Neural cell (in vitro differentiated cells): ENCODE results near the gene RBM17. TPM values are rescaled to one million over a fixed set of nuclear protein-coding genes. Genes with fewer than 3 reads are reported as not detected.

ENCODE experiments used
- H2AFZ ChIP-seq: fragments of 200-600, 300-800 bp; sonication (generic), shearing (Covaris generic); 2 replicates; pipeline ENCODE4 v1.6.0; 2014; ENCODE audit warnings: low read depth, mild to moderate bottlenecking, antibody characterized with exemption, low read length, moderate library complexity
- H3F3A ChIP-seq: fragments of 200-600 bp; shearing (Covaris generic); 2 replicates; pipeline ENCODE4 v1.6.1; 2016; ENCODE audit warnings: mild to moderate bottlenecking, moderate library complexity, mixed read lengths, antibody characterized with exemption, low read length; ENCODE audit not compliant: insufficient read depth, poor library complexity, severe bottlenecking
- H3K27ac ChIP-seq: fragments of 200-600, 300-800 bp; sonication (generic), shearing (Covaris generic); 2 replicates; pipeline ENCODE4 v1.5.1; 2014; ENCODE audit warnings: mild to moderate bottlenecking, low read length, moderate library complexity
- H3K27me3 ChIP-seq: fragments of 300-800, 200-600 bp; sonication (generic), shearing (Covaris generic); 2 replicates; pipeline ENCODE4 v1.6.0; 2014; ENCODE audit warnings: mild to moderate bottlenecking, low read depth, low read length, moderate library complexity; ENCODE audit not compliant: insufficient read depth
- H3K36me3 ChIP-seq: fragments of 300-800, 200-600 bp; sonication (generic), shearing (Covaris generic); 2 replicates; pipeline ENCODE4 v1.5.1; 2014; ENCODE audit warnings: mild to moderate bottlenecking, antibody characterized with exemption, low read length, moderate library complexity; ENCODE audit not compliant: insufficient read depth
- H3K4me2 ChIP-seq: fragments of 300-800, 200-600 bp; sonication (generic), shearing (Covaris generic); 2 replicates; pipeline ENCODE4 v1.6.0; 2014; ENCODE audit warnings: mild to moderate bottlenecking, low read length
- H3K4me3 ChIP-seq: fragments of 300-800, 200-600 bp; sonication (generic), shearing (Covaris generic); 2 replicates; pipeline ENCODE4 v1.5.1; 2014; ENCODE audit warnings: mild to moderate bottlenecking, low read length, moderate library complexity
- H3K79me2 ChIP-seq: fragments of 200-600 bp; shearing (Covaris generic); replicated peaks from 2 replicates; pipeline ENCODE4 v1.6.0; 2014; ENCODE audit warnings: mild to moderate bottlenecking, low read length, moderate library complexity; ENCODE audit not compliant: insufficient read depth
- H3K9ac ChIP-seq: fragments of 300-800, 200-600 bp; sonication (generic), shearing (Covaris generic); 2 replicates; pipeline ENCODE4 v1.6.1; 2016; ENCODE audit warnings: mild to moderate bottlenecking, low read length, mixed read lengths
- H3K9me2 ChIP-seq: fragments of 200-600 bp; shearing (Covaris generic); 2 replicates; pipeline ENCODE4 v1.6.1; 2016; ENCODE audit warnings: mild to moderate bottlenecking, low read length, mixed read lengths; ENCODE audit not compliant: insufficient read depth
- H3K9me3 ChIP-seq: fragments of 200-600, 300-800 bp; sonication (generic), shearing (Covaris generic); 2 replicates; pipeline ENCODE4 v1.6.1; 2016; ENCODE audit warnings: mild to moderate bottlenecking, mixed run types, low read length, moderate library complexity, mixed read lengths
- H4K20me1 ChIP-seq: fragments of 200-600 bp; shearing (Covaris generic); 2 replicates; pipeline ENCODE4 v1.6.1; 2016; ENCODE audit warnings: mild to moderate bottlenecking, mixed run types; ENCODE audit not compliant: insufficient read depth
- EP300 ChIP-seq: fragments of 450-650 bp; conservative IDR thresholded peaks from 2 replicates; pipeline ENCODE4 v1.6.1; 2014; ENCODE audit warnings: antibody characterized with exemption, mild to moderate bottlenecking, moderate library complexity; ENCODE audit not compliant: poor library complexity, severe bottlenecking
- EZH2 ChIP-seq: fragments of 200-600, 300-800 bp; shearing (Covaris generic), sonication (generic); IDR thresholded peaks from 2 replicates; pipeline ENCODE4 v1.6.1; 2014; ENCODE audit warnings: antibody characterized with exemption, low read length, borderline replicate concordance, mild to moderate bottlenecking; ENCODE audit not compliant: insufficient read depth, poor library complexity, severe bottlenecking
- MXI1 ChIP-seq: fragments of 450-650 bp; conservative IDR thresholded peaks from 2 replicates; pipeline ENCODE4 v1.6.1; 2014; ENCODE audit warnings: antibody characterized with exemption, mild to moderate bottlenecking; ENCODE audit not compliant: poor library complexity, severe bottlenecking
- POLR2AphosphoS5 ChIP-seq: IDR thresholded peaks from 2 replicates; pipeline ENCODE4 v1.6.1; 2012
- RAD21 ChIP-seq: fragments of 450-650 bp; conservative IDR thresholded peaks from 2 replicates; pipeline ENCODE4 v1.6.1; 2014; ENCODE audit warnings: antibody characterized with exemption, mild to moderate bottlenecking, moderate library complexity
- SMC3 ChIP-seq: fragments of 450-650 bp; conservative IDR thresholded peaks from 2 replicates; pipeline ENCODE4 v1.6.1; 2014; ENCODE audit warnings: antibody characterized with exemption, mild to moderate bottlenecking, moderate library complexity; ENCODE audit not compliant: poor library complexity
- TAF1 ChIP-seq: IDR thresholded peaks from 2 replicates; pipeline ENCODE4 v1.6.1; 2012; ENCODE audit warnings: low read depth
- polyA plus RNA-seq: library from polyadenylated mRNA; depleted of rRNA; stranded (reverse); fragments of >200 nt; gene quantifications from 2 replicates; pipeline ENCODE4 v1.2.3, GENCODE V29; 2014
- TF ChIP-seq, protein P1 (sequence below): IDR thresholded peaks from 2 replicates; pipeline ENCODE4 v1.6.1; 2012; ENCODE audit warnings: borderline replicate concordance
- TF ChIP-seq, protein P2 (sequence below): fragments of 450-650 bp; IDR thresholded peaks from 2 replicates; pipeline ENCODE4 v1.5.1; 2014; ENCODE audit warnings: antibody characterized with exemption, mild to moderate bottlenecking, moderate library complexity; ENCODE audit not compliant: poor library complexity, severe bottlenecking

The RBM17 gene
- polyA plus RNA-seq, 1 donor from 2014 or later = 109 TPM

DNA sequence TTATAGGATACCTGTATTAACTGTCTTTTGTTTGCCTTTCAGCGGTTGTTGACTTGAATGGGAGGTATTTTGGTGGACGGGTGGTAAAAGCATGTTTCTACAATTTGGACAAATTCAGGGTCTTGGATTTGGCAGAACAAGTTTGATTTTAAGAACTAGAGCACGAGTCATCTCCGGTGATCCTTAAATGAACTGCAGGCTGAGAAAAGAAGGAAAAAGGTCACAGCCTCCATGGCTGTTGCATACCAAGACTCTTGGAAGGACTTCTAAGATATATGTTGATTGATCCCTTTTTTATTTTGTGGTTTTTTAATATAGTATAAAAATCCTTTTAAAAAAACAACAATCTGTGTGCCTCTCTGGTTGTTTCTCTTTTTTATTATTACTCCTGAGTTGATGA lies 26.6 kb downstream of the RBM17 start:
- no peaks in the 10 kb centered on the region for H3K9me3 ChIP-seq
- H3K9ac ChIP-seq = no peak overlapping the region
- no peaks in the 10 kb centered on the region for H3K27me3 ChIP-seq
- no peaks in the 10 kb centered on the region for H3F3A ChIP-seq
- no peaks in the 10 kb centered on the region for H3K79me2 ChIP-seq
- TF ChIP-seq EZH2 (no peak), SMC3 (no peak), EP300 (no peak)
- no peak overlapping the region for H3K4me3 ChIP-seq
- no peak overlapping the region for H3K27ac ChIP-seq
- no peaks in the 10 kb centered on the region for H3K9me2 ChIP-seq
- no peak overlapping the region for H3K4me2 ChIP-seq
- no peaks in the 10 kb centered on the region for H4K20me1 ChIP-seq
- peaks cover 26% of the 10 kb centered on the region for H3K36me3 ChIP-seq
- no peak overlapping the region for H2AFZ ChIP-seq

DNA sequence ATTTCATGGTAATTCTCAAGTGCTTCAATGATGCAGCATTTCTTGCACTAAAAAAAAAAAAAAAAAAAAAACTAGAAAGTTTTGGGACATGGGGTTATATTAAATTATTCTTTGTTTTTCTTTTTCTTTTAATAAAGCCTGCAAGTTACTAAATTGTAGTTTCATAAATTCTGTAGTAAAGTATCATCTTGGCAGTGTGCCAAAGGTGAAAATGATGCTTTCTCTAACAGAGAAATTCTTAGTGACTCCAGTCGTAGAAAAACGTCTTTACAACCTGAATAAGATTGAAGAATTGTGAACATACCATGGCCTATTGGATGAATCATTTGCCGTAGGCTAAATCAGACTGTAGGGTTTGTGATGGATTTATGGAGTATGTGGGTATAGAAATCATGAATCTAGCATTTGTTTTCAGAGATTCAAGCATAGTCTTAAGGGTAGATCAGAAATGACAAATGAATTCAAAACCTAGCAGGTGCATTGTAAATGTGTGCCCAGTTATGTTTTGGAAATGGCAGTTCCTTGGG lies 27.1 kb downstream of the RBM17 start:
- Histone ChIP-seq H3F3A (no peaks in the 10 kb centered on the region), H3K36me3 (peaks cover 23% of the 10 kb centered on the region), H3K9me3 (no peaks in the 10 kb centered on the region), H3K4me2 (no peak overlapping the region), H3K9me2 (no peaks in the 10 kb centered on the region), H3K9ac (no peak overlapping the region), H3K27ac (no peak overlapping the region), H4K20me1 (no peaks in the 10 kb centered on the region), H3K27me3 (no peaks in the 10 kb centered on the region), H3K4me3 (no peak overlapping the region), H2AFZ (no peak overlapping the region), H3K79me2 (no peaks in the 10 kb centered on the region)
- TF ChIP-seq, protein P1, sequence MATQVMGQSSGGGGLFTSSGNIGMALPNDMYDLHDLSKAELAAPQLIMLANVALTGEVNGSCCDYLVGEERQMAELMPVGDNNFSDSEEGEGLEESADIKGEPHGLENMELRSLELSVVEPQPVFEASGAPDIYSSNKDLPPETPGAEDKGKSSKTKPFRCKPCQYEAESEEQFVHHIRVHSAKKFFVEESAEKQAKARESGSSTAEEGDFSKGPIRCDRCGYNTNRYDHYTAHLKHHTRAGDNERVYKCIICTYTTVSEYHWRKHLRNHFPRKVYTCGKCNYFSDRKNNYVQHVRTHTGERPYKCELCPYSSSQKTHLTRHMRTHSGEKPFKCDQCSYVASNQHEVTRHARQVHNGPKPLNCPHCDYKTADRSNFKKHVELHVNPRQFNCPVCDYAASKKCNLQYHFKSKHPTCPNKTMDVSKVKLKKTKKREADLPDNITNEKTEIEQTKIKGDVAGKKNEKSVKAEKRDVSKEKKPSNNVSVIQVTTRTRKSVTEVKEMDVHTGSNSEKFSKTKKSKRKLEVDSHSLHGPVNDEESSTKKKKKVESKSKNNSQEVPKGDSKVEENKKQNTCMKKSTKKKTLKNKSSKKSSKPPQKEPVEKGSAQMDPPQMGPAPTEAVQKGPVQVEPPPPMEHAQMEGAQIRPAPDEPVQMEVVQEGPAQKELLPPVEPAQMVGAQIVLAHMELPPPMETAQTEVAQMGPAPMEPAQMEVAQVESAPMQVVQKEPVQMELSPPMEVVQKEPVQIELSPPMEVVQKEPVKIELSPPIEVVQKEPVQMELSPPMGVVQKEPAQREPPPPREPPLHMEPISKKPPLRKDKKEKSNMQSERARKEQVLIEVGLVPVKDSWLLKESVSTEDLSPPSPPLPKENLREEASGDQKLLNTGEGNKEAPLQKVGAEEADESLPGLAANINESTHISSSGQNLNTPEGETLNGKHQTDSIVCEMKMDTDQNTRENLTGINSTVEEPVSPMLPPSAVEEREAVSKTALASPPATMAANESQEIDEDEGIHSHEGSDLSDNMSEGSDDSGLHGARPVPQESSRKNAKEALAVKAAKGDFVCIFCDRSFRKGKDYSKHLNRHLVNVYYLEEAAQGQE = no peak
- TF ChIP-seq SMC3 (no peak), EZH2 (no peak), EP300 (no peak), POLR2AphosphoS5 (no peak), MXI1 (no peak), RAD21 (no peak), TAF1 (no peak)
- TF ChIP-seq, protein P2, sequence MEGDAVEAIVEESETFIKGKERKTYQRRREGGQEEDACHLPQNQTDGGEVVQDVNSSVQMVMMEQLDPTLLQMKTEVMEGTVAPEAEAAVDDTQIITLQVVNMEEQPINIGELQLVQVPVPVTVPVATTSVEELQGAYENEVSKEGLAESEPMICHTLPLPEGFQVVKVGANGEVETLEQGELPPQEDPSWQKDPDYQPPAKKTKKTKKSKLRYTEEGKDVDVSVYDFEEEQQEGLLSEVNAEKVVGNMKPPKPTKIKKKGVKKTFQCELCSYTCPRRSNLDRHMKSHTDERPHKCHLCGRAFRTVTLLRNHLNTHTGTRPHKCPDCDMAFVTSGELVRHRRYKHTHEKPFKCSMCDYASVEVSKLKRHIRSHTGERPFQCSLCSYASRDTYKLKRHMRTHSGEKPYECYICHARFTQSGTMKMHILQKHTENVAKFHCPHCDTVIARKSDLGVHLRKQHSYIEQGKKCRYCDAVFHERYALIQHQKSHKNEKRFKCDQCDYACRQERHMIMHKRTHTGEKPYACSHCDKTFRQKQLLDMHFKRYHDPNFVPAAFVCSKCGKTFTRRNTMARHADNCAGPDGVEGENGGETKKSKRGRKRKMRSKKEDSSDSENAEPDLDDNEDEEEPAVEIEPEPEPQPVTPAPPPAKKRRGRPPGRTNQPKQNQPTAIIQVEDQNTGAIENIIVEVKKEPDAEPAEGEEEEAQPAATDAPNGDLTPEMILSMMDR = no peak
